NCI-H460 (cell line): ENCODE results near the gene AKAP10. TPM values are rescaled to one million over a fixed set of nuclear protein-coding genes. Genes with fewer than 3 reads are reported as not detected.
A peak's percentile ranks its signal among the peaks of the same experiment; 100 is the strongest.
"Not testable (repeated sequence)": the region's sequence is repeated elsewhere in the genome, so short reads cannot be mapped to it uniquely, and the experiment has no call there.

Source experiments
- DNase-seq: peaks from one replicate; pipeline ENCODE4 v3.0.0-alpha.2; 2016; ENCODE audit warnings: low read depth; ENCODE audit errors: extremely low read depth
- polyA plus RNA-seq: library from polyadenylated mRNA; depleted of rRNA; stranded (reverse); fragments of >200 nt; gene quantifications from 2 replicates; pipeline ENCODE4 v1.2.3, GENCODE V29; 2014; cell fraction: nucleus; rRNA removed
- total RNA-seq: library from RNA; depleted of rRNA; stranded (reverse); fragments of >200 nt; shearing (Covaris generic); gene quantifications from 2 replicates; pipeline ENCODE4 v1.2.3, GENCODE V29; 2014; rRNA removed

The AKAP10 gene, protein sequence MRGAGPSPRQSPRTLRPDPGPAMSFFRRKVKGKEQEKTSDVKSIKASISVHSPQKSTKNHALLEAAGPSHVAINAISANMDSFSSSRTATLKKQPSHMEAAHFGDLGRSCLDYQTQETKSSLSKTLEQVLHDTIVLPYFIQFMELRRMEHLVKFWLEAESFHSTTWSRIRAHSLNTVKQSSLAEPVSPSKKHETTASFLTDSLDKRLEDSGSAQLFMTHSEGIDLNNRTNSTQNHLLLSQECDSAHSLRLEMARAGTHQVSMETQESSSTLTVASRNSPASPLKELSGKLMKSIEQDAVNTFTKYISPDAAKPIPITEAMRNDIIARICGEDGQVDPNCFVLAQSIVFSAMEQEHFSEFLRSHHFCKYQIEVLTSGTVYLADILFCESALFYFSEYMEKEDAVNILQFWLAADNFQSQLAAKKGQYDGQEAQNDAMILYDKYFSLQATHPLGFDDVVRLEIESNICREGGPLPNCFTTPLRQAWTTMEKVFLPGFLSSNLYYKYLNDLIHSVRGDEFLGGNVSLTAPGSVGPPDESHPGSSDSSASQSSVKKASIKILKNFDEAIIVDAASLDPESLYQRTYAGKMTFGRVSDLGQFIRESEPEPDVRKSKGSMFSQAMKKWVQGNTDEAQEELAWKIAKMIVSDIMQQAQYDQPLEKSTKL
- total RNA-seq, result 27.0 and 32.0 TPM in 2 replicates
- 13.6 and 21.5 TPM in 2 replicates for polyA plus RNA-seq

DNA sequence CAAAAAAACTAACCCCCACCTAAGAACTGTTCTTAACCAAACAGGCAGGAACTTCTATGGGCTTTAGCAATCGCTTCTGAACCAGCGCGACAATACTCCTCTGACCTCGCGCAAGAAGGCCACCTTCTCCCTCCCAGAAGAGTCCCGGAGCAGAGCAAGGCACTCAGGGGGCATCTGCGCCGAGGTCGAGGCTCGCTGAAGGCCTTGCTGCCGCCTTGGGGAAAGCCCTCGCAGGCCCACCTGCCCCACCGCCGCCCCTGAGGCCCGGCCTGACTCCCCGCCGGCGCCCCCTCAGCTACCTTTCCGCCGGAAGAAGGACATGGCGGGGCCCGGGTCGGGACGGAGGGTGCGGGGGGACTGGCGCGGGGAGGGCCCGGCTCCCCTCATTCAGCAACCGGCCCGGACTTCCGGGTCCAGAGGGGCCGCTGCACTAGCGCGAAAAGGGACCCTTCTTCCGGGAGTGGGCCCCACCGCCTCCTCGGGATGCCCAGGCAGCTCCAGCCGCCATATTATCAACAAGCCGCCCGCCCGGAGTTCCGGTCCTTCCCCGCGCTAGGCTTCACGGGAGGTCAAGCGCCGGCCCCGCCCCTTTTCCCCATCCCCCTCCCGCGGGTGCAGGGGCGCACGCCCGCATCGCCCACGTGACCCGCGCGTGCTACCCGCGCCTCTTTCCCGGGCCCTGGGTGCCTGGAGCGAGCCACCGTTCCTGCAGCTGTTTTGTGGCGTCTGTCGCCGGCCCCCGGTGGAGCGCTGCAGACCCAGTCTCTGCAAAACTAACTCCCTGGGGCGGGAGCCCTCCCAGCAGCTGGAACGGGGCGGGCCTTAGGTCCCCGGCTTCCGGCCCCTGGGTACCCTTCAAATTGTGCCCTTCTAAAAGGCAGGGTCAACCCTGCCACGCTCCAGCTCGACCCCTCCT is at the start of gene AKAP10:
TSS of gene AKAP10 (minus strand) at position 536 of the 916 bp plus-strand sequence. CDS start at position 387, 149 bp downstream.
- DNase-seq, result peak; percentile 84

DNA sequence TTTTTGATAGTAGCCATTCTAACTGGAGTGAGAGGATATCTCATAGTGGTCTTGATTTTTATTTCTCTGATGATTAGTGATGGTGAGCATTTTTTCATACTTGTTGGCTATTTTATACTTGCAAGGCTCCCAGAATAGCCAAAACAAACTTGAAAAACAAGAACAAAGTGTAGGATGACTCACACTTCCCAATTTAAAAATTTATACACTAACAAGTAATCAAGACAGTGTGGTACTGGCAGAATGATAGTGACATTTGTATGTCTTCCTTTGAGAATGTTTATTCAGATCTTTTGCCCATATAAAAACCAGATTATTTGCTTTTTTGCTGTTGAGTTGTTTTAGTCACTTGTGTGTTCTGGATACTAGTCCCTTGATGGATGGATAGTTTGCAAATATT is 49.3 kb upstream of the AKAP10 start:
- DNase-seq, result no peak

DNA sequence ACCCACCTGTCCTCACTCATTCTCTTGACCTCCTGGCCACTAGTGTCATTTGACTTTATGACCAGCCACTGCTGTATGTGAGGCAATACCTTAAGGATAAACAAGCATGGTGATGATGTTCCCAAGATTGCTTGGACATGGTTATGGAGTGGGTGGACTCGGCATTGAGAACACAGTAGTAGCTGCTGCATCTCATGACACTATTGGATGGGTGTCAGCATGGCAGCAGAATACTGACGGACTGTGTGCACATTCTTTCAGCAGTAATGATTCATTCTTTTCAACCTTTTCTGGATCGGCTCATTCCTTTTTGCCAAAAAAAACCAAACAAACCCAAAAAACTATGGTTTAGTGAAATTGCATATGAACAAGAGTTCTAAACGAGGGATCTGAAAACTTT is 45.1 kb upstream of the AKAP10 start:
- DNase-seq, result no peak

- DNase-seq, result not testable (repeated sequence)
Measured at GRCh38 chr17:20016475-20016992, 38.9 kb upstream of the AKAP10 start.

GRCh38 chr17:20012017-20012536 is 34.4 kb upstream of the AKAP10 start:
- DNase-seq, result no peak

DNA sequence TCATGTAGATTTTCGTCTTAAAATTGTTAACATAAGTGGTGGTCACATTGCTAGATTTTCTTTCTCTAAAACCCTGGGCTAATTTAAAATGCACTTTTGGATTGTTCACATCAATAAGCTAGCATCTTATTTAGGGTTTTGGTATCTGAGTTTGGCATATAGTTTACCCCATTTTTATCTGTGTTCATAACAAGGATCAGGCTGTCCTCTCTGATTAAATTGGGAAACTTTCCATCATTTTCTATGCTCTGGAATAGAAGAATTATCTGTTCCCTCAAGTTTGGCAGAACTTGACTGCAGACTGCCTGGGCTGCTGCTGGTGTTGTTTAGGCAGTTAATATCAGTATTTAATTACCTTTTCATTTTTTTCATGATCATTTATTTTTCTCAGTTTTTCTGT is 33.3 kb upstream of the AKAP10 start:
- no peak for DNase-seq

- peak; percentile 65 for DNase-seq
Measured at GRCh38 chr17:20010099-20010863, 32.7 kb upstream of the AKAP10 start.

- DNase-seq, result peak; percentile 78
Measured at GRCh38 chr17:20009302-20010098, 31.9 kb upstream of the AKAP10 start, which contains the start of gene SPECC1. TSS of gene SPECC1 (plus strand) at chr17:20009359. CDS start at chr17:20096652, 87,293 bp downstream.

DNA sequence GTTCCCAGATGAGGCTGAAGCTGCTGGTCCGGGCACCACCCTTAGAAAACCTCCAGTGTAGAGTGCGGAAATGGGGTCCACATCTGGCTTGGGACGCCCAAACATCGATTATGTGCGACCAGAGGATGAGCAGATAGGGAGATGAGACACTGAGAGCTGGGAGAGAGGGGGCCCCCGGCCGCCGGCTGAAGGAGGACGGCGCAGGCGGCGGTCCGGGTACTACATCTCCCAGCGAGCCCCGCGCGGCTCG is 31.3 kb upstream of the AKAP10 start:
- DNase-seq, result no peak

DNA sequence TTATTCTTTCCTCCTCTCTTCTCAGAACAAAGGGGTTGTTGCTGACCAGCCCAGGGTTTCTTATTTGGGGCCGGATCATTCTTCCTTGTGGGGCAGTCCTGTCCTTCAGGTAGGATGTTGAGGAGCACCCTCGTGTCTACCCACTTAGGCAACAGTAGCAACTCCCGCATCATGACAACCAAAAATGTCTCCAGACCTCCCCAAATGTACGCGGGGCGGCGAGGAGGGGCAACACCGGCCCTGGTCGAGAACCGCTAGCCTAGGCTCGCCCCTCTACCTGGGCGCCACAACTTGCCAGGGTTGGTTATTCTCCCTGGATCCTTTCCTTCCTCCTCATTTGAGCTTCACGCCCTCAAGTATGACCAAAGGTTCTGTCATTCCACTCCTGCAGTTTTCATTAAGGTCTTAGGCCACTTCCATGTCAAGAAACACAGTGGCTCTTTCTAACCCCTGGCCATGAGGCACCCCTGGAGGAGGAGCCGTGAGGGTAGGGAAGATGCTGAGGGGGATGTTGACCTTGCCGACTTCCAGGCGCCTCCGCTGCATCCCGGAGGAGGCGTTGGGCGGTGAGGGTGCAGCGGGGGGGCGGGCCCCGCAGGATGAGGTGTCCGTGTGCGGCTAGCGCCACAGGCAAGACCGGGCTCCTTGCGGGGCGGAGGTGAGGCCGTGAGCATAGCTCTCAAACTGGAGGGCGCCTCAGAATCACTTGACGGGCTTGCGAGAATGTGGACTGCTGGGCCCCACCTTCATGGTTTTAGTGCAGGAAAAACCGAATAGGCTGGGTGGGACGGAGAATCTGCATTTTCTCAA is 30.8 kb upstream of the AKAP10 start:
- DNase-seq, result no peak

DNA sequence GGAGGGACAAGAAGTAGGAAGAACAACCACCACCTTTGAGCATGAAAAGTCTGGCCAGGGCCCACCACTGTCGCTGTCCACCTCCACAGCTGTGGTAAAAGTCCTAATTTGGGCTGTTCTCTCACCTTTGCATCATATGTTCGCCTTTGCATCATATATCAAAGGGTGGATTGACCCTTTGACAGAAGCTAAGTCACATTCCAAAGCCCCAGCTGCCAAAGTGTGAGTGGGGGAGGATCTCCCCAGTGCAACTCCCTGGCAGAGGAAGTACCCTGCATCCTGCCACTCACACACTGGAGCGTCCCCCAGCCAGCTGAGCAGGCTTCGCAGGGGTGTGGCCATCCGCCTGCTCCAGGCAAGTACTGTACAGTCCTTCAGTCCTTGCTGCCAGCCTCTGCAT is 18.9 kb upstream of the AKAP10 start:
- DNase-seq, result no peak

- no peak for DNase-seq
Measured at GRCh38 chr17:19996086-19996485, 18.5 kb upstream of the AKAP10 start.

DNA sequence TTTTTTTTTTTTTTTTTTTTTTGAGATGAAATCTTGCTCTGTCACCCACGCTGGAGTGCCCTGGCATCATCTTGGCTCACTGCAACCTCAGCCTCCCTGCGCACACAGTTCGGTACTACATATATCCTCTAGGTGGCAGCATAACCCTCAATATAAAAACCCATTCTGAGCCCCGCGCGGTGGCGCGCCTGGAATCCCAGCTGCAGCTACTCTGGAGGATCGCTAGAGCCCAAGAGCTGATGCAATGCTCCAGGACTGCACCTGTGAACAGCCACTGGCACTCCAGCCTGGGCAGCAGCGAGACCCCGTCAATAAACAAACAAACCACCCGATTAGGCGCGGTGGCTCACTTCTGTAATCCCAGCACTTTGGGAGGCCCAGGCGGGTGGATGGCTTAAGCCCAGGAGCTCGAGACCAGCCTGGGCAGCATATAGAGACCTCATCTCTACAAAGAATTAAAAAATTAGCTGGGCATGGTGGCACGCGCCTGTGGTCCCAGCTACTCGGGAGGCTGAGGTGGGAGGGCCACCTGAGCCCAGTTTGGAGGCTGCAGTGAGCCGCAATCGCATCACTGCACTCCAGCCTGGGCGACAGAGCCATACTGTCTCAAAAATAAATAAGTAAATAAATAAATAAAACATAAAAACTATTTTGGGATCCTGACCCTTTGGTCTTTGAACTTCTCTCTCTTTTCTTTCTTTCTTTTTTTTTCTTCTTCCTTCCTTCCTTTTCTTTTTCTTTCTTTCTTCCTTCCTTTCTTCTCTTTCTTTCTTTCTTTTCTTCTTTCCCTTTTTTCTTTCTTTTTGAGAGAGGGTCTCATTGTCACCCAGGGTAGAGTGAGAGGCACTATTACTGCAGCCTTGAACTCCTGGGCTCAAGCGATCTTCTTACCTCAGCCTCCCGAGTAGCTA is 15.4 kb upstream of the AKAP10 start:
- DNase-seq, result peak; percentile 93

DNA sequence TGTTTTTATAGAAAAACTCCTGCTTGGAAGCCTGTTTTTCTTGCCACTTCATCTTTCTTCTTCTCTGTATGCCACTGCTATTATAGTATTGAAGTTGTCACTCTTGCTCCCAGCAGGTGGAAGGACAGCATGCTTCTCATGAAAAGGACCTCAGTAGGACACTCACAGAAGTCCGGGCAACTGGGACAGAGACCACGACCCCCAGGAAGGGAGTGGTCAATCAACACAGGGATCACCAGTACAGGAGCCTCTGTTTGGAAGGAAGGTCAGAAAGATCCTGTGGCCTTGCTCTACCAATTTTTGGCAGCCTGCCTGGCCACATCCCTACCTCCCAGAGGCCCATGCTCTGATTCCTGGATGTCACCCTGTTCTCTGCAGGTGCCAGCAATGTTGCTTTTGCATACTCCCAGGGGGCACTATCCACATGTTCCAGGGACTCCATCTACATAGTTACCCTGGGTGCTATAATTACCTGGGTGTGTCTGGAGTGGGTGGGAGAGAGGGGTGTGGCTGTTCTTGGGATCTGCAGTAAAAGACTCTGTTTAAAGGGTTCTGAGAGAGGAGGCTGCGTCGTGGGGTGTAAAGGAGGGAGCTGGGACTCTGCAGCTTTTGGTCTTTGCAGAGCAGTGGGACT is 13.7 kb upstream of the AKAP10 start:
- no peak for DNase-seq

- DNase-seq, result no peak
Measured at GRCh38 chr17:19987897-19988296, 10.3 kb upstream of the AKAP10 start.
